ENCODE data around the gene SHISA9. TPM values are rescaled to one million over a fixed set of nuclear protein-coding genes. Genes with fewer than 3 reads are reported as not detected.

SHISA9 gene
- not detected in 2 replicates for total RNA-seq

DNA sequence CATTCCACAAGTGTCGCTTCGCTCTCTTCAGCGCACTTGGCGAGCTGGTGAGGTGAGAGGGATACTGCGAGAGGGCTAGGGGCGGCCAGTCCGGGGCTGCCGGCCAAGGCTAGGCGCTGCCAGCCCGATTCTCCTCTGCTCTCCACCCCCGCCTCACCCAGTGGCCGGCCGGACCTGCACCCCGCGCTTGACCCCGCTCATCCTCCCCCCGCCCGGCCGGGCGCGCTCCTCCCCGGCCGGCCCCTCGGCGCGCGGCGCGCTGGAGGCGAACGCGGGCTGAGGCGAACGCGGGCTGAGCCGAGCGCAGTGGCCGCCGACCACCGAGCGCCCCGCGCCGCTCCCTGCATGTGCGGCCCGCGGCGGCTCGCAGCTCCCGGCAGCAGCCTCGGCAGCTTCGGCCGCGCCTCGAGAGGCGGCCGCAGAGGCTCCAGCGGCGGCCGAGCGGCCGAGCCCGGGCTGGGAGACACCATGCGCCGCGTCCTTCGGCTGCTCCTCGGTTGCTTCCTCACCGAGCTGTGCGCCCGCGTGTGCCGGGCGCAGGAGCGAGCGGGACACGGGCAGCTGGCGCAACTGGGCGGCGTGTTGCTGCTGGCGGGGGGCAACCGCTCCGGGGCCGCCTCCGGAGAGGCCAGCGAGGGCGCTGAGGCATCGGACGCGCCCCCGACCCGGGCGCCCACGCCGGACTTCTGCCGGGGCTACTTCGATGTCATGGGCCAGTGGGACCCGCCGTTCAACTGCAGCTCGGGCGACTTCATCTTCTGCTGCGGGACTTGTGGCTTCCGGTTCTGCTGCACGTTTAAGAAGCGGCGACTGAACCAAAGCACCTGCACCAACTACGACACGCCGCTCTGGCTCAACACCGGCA is at the start of gene SHISA9:
Gene SHISA9 (plus strand): TSS at position 2 of the 865 bp plus-strand sequence.

Other genes with a start within 250 kb of the SHISA9 start
- 25.5 and 31.8 TPM in 2 replicates for gene CPPED1, start 97.7 kb upstream of the SHISA9 start, total RNA-seq